NCI-H1417 treated with DMSO at 0.1 percent for 48 hours (cell line): Measurements from ENCODE around the gene XRCC4.
A peak's percentile ranks its signal among the peaks of the same experiment; 100 is the strongest.
"Not testable (repeated sequence)": the region's sequence is repeated elsewhere in the genome, so short reads cannot be mapped to it uniquely, and the experiment has no call there.

Experiments used
- DNase-seq: peaks from one replicate; lab custom pipeline; 2025; lab: John Stamatoyannopoulos, UW

Gene XRCC4

GRCh38 chr5:83179966-83180365 is 102.6 kb downstream of the XRCC4 start:
- no peak for DNase-seq

GRCh38 chr5:83184534-83184933 is 107.2 kb downstream of the XRCC4 start:
- DNase-seq, result no peak

GRCh38 chr5:83192947-83193346 is 115.6 kb downstream of the XRCC4 start:
- DNase-seq, result no peak

- peak; percentile 70 for DNase-seq
These were observed 120.1 kb downstream of the XRCC4 start for GRCh38 chr5:83197326-83197967.

GRCh38 chr5:83199126-83199525 is 121.8 kb downstream of the XRCC4 start:
- no peak for DNase-seq

GRCh38 chr5:83204651-83205050 is 127.3 kb downstream of the XRCC4 start:
- no peak for DNase-seq

- DNase-seq, result no peak
These were observed 132.6 kb downstream of the XRCC4 start for GRCh38 chr5:83209963-83210362.

GRCh38 chr5:83219077-83219476 is 141.7 kb downstream of the XRCC4 start:
- no peak for DNase-seq

GRCh38 chr5:83219495-83219894 is 142.1 kb downstream of the XRCC4 start:
- DNase-seq, result no peak

GRCh38 chr5:83220331-83220730 is 143.0 kb downstream of the XRCC4 start:
- DNase-seq, result no peak

GRCh38 chr5:83222906-83223305 is 145.6 kb downstream of the XRCC4 start:
- no peak for DNase-seq

GRCh38 chr5:83227611-83228010 is 150.3 kb downstream of the XRCC4 start:
- no peak for DNase-seq

GRCh38 chr5:83230511-83230910 is 153.2 kb downstream of the XRCC4 start:
- DNase-seq, result no peak

- DNase-seq, result no peak
These were observed 167.2 kb downstream of the XRCC4 start for GRCh38 chr5:83244516-83244915.

- no peak for DNase-seq
These were observed 167.7 kb downstream of the XRCC4 start for GRCh38 chr5:83245037-83245436.

GRCh38 chr5:83246071-83246470 is 168.7 kb downstream of the XRCC4 start:
- no peak for DNase-seq

GRCh38 chr5:83249156-83249555 is 171.8 kb downstream of the XRCC4 start:
- DNase-seq, result no peak

GRCh38 chr5:83251849-83252248 is 174.5 kb downstream of the XRCC4 start:
- DNase-seq, result no peak

GRCh38 chr5:83253720-83254119 is 176.4 kb downstream of the XRCC4 start:
- DNase-seq, result no peak

- no peak for DNase-seq
These were observed 177.9 kb downstream of the XRCC4 start for GRCh38 chr5:83255268-83255667.

GRCh38 chr5:83256091-83256780 is 178.9 kb downstream of the XRCC4 start:
- DNase-seq, result no peak

GRCh38 chr5:83257684-83258083 is 180.3 kb downstream of the XRCC4 start:
- not testable (repeated sequence) for DNase-seq

- DNase-seq, result peak; percentile 69
These were observed 188.0 kb downstream of the XRCC4 start for GRCh38 chr5:83265318-83265717.

GRCh38 chr5:83270311-83270710 is 193.0 kb downstream of the XRCC4 start:
- no peak for DNase-seq
